HG02970 (cell line): ENCODE data around the gene STK39.

ENCODE experiments used
- ATAC-seq: cut with Tn5 transposase; IDR thresholded peaks from one replicate; pipeline ENCODE4 v1.9.1; 2021; ENCODE audit warnings: mild to moderate bottlenecking, moderate library complexity, moderate number of reproducible peaks; ENCODE audit not compliant: unreplicated experiment, low FRiP score

Gene STK39

GRCh38 chr2:168244318-168244717 lies 3.1 kb downstream of the STK39 start:
- ATAC-seq = no peak

GRCh38 chr2:168243061-168243460 lies 4.3 kb downstream of the STK39 start:
- no peak for ATAC-seq

GRCh38 chr2:168241746-168242145 lies 5.6 kb downstream of the STK39 start:
- no peak for ATAC-seq

- no peak for ATAC-seq
Measured at GRCh38 chr2:168241208-168241607, 6.2 kb downstream of the STK39 start.

- no peak for ATAC-seq
Measured at GRCh38 chr2:168239281-168239680, 8.1 kb downstream of the STK39 start.

GRCh38 chr2:168237741-168238140 lies 9.7 kb downstream of the STK39 start:
- no peak for ATAC-seq

GRCh38 chr2:168234407-168235085 lies 12.8 kb downstream of the STK39 start:
- ATAC-seq = no peak

- no peak for ATAC-seq
Measured at GRCh38 chr2:168233726-168234406, 13.5 kb downstream of the STK39 start.

- no peak for ATAC-seq
Measured at GRCh38 chr2:168233166-168233565, 14.2 kb downstream of the STK39 start.

GRCh38 chr2:168231609-168232241 lies 15.7 kb downstream of the STK39 start:
- ATAC-seq = no peak

- ATAC-seq = no peak
Measured at GRCh38 chr2:168230389-168230788, 17.0 kb downstream of the STK39 start.

GRCh38 chr2:168224346-168224745 lies 23.0 kb downstream of the STK39 start:
- no peak for ATAC-seq

- ATAC-seq = no peak
Measured at GRCh38 chr2:168222088-168222487, 25.3 kb downstream of the STK39 start.

- ATAC-seq = no peak
Measured at GRCh38 chr2:168220965-168221819, 26.2 kb downstream of the STK39 start.

- ATAC-seq = no peak
Measured at GRCh38 chr2:168217920-168218319, 29.5 kb downstream of the STK39 start.

GRCh38 chr2:168216351-168217005 lies 30.9 kb downstream of the STK39 start:
- no peak for ATAC-seq

- no peak for ATAC-seq
Measured at GRCh38 chr2:168215813-168216212, 31.6 kb downstream of the STK39 start.

GRCh38 chr2:168212866-168213265 lies 34.5 kb downstream of the STK39 start:
- no peak for ATAC-seq

GRCh38 chr2:168212167-168212566 lies 35.2 kb downstream of the STK39 start:
- no peak for ATAC-seq

- ATAC-seq = no peak
Measured at GRCh38 chr2:168211664-168212163, 35.7 kb downstream of the STK39 start.
